Activated gamma-delta T cell treated with anti-CD3 and anti-CD28 coated beads, Interleukin-2, amount 50 U/mL, for 16 hours (primary cell): ENCODE results near the gene HHAT.
"Not testable (repeated sequence)": the region's sequence is repeated elsewhere in the genome, so short reads cannot be mapped to it uniquely, and the experiment has no call there.

Experiments
- DNase-seq: peaks from one replicate; pipeline ENCODE4 v3.0.0-alpha.2; 2020; ENCODE audit warnings: low read depth

HHAT gene

DNA sequence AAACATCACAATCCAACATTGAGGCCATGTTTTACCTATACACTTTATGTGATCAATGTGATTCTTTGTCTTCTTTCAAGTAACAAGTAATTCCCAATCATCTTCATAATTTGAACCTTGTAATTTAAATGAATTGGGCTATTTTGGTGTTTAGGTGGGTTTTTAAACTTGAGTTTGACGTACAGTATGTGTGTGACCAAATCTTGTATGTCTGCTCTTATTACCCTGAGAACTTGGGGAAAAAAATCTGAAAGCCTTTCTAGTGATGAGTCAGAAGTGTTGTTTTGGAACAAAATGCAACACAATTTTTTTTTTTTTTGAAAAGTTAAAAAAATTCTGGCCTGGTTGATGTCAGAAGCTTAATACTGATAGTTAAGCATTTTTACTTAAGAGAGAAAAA is 68.5 kb downstream of the HHAT start:
- no peak for DNase-seq

DNA sequence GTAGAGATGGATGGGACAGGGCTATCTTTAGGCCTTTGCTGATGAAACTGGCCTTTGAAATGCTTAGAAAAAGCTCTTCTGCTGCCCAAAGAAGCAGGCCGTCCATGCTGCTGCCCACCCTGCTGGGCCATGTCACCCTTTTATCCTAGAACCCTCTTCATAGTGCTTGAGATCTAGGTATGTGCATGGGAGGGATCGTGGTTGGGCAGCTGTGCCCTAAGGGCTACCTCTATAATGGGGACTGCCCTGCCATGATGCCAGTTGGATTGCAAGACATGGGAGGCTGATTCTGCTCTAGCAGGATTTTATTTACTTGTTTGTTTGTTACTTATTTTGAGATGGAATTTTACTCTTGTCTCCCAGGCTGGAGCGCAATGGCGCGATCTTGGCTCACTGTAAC is 69.0 kb downstream of the HHAT start:
- no peak for DNase-seq

DNA sequence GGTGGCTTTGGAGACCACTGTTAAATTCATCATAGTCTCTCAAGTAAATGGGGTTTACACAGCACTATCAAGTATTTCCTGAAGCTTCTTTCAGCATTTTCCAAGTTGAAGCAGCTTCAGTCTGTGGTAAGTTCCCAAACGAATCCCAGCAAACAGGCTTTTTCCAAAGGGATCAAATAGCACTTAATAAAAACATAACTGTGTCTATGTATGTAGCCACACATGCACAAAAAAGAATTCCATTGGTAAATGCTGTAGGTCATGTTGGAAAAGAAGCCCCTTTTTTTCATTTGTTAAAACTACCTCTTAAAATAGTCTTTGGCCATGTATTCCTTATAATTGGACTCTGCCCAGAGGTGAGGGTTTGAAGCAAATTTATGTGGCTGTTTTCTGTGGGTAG is 69.8 kb downstream of the HHAT start:
- no peak for DNase-seq

DNA sequence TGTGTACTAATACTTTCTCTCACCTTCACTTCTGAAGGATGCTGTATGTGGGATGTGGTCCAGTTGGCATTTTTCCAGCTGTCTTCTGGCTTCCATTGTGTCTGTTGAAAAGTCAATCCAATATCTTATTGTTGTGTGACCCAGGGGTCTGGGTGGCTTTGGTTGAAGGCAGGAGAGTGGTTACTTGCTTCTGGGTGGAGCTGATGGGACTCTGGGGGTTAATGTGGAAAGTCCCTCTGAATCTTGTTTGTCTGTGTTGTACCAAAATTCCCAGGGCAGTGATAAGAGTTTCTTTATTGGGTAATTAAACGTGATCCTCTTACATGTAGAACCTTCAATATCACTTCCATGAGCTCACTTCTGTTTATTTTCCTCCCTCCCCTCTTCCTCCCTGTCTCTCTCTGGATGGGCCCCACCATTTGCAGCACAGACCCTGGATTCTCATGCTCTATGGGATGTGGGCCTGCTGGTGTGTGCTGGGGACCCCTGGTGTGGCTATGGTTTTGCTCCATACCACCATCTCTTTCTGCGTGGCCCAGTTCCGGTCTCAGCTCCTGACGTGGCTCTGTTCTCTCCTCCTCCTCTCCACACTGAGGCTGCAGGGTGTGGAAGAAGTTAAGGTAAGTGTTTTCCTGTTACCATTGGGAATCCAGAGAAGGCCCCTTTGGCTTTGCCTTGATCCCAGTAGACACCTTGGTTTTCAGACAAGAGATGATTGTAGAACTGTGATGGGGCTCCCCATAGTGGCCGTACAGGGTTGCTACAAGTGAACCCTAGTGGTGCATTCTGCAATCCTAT is 71.5 kb downstream of the HHAT start:
- no peak for DNase-seq

DNA sequence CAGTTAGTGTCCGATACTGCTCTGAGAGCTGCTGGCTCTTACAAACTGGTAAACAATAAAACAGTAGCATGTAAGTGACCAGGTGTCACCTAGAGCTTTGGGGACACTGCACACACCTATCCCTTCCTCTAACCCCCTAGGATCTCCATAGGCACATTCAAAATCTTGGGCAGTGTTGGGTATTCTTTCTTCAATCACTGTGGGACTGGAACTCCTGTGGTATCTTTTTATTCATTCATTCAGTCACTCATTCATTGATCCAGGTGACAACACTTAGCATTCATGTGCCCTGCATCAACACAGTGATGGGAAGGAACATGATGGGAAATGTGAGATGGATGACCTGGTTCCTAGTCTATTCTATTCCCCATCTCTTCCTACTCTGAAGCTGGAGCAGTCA is 73.9 kb downstream of the HHAT start:
- DNase-seq = no peak

DNA sequence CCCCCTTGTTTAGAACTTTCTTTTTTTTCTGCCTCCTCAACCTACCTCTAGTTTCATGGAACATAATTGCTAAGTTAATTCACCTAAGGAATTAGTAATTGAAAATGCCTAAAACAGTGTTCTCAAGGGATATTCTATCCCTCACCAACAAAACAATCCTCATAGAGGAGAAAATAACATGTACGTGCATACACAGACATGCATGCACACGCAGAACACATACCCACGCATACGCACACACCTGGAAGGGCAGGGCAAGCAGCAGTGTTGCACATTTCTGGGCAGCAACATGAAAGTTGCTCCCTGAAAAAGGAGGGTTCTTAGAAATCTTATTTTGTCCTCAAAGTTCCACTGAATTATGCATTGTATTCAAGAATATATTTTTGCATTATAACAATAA is 76.6 kb downstream of the HHAT start:
- no peak for DNase-seq

DNA sequence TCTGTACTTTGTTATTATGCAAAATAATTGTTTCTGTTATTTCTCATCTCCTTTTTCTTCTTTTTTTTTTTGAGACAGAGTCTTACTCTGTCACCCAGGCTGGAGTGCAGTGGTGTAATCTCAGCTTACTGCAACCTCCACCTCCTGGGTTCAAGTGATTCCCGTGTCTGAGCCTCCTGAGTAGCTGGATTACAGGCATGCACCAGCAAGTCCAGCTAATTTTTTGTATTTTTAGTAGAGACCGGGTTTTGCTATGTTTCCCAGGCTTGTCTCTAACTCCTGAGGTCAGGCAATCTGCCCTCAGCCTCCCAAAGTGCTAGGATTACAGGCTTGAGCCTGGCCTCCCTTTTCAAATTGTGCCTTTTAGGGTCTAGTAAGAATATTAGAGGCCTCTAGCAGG is 77.6 kb downstream of the HHAT start:
- DNase-seq = not testable (repeated sequence)

DNA sequence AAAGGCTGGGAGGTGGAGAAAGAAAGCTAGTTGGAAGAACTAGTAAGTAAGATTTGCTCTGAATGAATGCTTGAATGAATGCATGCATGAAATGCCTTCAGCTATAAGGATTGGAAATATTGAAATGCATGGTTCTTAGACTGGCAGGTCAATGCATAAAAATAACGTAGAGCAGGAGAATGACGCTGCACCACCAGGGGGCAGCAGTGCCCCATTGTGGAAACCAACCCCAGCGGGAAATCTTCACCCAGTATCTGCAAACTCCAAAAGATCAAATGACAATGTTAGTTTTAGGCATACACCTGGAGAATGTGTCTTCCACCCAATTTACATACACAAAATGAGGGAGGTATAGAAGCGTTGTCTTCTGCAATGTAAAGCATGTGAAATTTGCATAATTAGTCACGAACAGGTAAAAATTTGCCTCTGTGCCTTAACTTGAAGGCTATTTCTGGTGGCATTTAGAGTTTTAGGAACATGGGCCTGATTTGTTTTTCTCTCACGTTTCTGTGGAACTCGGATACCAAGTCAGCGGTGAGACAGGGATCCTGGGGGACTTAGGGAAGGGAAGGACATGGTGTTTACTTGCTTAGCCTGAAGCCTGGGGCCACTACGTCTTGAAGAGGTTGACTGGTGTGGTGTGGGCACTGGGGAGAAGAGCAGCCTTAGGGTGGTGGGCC is 78.6 kb downstream of the HHAT start:
- peak; percentile 62 for DNase-seq

DNA sequence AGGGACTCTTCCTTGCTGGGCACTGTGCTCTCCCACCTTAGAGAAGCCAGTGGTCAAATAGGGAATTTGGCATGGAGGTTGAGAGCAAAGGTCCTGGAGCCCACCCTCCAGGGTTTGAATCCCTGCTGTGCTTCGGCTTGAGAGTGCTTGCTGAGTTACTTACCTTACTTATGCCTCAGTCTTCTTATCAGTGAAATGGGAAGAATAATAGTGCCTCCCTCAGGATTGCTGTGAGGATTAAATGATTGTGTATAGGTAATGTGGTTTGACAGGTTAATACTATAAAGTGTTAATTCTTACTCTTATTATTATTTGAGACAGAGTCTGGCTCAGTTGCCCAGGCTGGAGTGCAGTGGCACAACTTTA is 79.2 kb downstream of the HHAT start:
- DNase-seq = no peak

DNA sequence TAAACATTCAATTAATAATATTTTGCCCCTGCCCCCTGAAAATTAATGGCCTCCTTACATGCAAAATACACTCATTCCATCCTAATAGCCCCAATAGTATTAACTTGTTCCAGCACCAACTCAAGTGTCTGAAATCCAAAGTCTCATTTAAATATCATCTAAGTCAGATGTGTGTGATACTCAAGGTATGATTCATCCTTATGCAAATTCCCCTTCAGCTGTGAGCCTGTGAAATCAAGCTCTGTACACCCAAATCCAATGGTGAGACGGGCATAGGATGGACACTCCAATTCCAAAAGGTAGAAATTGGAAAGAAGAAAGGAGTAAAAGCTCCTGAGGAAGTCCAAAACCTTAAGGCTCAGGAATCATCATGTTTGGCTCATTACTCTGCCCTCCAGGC is 83.5 kb downstream of the HHAT start:
- no peak for DNase-seq

DNA sequence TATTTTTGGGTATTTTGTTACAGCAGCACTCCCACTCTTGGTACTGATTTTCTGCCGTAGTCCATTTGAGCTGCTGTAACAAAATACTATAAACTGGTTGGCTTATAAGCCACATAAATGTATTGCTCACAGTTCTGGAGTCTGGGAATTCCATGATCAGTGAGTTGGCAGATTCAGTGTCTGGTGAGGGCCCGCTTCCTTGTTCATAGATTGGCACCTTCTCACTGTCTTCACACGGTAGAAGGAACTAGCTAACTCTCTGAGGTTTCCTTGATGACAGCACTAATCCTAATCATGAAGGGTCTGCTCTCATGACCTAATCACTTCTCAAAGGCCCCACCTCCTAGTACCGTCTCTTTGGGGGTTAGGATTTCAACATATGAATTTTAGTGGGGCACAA is 85.2 kb downstream of the HHAT start:
- no peak for DNase-seq

DNA sequence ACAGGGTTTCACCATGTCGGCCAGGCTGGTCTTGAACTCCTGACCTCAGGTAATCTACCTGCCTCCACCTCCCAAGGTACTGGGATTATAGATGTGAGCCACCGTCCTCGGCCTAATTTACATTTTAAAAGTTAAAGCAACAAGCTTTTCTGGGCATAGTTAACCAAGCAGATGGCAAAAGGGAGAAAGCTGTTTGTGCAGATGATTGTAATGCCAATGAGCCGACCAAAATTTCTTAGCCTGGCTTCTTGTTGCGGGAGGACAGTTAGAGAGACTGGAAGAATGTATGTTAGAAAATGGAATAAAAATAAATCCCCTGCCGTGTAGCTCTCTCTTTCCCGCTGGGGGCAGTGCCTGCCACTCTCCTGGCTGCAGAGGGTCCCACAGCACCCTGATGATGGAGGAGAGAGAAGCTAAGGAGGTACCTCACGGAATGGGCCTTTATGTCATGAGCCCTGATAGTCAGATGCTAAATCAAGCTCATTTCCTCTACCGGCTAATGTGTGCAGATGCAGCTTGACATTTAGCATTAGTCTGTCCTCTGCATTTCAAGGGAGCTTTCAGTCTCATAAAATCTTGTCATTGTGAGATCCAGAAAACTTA is 87.2 kb downstream of the HHAT start:
- no peak for DNase-seq

DNA sequence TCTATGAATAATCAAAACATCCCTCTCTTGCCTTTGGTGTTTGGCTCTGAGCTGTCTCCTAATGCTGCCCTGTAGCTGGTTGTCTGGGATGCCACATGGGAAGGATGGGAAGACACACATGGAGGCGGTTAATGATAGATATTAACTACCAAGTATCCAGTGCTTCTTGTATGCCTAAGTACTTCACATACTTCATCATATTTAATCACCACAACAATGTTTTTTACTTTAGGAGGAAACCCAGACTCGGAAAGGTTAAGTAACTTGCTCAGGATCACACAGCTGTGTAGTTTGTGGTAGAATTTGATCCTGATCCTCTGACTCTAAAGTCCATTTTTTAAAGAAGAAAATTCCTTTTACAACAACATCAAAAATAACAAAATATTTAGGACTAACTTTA is 88.0 kb downstream of the HHAT start:
- no peak for DNase-seq

DNA sequence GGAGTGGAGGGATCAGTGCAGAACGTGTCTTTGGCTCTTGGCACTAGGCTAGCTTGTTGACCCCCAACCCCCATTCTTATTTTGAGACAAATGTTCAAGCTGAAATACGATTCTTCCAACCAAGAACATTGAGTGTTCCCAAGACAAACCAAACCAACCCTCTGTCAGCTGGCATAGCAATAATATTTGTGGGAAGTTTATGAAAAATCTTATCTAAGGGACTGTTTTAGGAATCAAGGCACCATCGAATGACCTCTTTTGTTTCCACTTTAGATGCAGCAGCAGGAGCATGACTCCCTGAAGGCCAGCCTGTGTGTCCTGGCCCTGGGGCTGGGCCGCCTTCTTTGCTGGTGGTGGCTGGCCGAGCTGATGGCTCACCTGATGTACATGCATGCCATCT is 89.2 kb downstream of the HHAT start:
- DNase-seq = no peak

DNA sequence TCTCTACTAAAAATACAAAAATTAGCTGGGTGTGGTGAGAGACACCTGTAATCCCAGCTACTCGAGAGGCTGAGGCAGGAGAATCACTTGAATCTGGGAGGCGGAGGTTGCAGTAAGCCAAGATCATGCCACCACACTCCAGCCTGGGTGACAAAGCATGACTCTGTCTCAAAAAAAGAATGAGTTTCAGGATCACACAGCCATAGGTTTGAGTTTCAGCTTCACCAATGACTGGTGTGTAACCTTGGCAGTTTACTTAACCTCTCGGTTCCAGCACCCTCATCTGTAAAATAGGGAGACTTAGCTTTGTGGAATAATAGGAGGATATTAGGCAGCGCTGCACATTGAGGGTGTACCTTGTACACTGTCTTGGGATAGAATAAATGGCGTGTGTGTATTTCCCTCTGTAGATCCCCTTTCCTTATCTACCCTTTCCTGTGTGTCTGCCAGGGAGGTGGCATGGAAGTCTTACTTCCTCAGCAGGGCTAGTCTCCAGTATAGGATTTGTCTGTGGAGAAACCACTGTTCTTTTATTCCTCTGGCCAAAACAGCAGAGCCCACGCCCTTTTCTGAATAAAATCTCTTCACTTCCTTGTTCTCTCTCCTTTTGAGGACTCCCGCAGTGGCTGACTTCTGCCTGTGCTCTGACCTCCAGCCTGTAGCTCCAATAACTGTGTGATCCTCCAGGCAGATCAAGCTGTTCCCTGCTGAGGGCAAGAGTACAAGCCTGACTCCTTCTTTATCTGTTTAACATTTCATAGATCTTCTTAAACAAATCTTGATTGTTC is 90.4 kb downstream of the HHAT start:
- no peak for DNase-seq

DNA sequence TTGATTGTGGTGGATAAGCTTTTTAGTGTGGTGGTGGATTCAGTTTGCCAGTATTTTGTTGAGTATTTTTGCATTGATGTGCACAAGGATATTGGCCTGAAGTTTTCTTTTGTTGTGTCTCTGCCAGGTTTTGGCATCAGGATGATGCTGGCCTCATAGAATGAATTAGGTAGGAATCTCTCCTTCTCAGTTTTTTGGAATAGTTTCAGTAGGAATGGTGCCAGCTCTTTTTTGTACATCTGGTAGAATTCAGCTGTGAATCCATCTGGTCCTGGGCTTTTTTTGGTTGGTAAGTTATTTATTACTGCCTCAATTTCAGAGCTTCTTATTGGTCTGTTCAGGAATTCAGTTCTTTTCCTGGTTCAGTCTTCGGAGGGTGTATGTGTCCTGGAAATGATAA is 98.0 kb downstream of the HHAT start:
- DNase-seq = not testable (repeated sequence)

DNA sequence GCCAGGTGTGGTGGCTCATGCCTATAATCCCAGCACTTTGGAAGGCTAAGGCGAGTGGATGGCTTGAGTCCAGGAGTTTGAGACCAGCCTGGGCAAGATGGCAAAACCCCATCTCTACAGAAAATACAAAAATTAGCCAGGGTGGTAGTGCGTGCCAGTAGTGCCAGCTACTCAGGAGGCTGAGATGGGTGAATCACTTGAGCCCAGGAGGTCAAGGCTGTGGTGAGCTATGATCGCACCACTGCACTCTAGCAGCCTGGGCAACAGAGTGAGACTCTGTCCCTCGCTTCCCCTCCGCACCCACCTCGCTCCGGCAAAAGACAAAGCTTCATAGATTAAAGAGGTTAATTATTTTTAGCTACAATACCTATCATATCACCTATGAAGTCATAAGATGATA is 100.0 kb downstream of the HHAT start:
- DNase-seq = no peak

DNA sequence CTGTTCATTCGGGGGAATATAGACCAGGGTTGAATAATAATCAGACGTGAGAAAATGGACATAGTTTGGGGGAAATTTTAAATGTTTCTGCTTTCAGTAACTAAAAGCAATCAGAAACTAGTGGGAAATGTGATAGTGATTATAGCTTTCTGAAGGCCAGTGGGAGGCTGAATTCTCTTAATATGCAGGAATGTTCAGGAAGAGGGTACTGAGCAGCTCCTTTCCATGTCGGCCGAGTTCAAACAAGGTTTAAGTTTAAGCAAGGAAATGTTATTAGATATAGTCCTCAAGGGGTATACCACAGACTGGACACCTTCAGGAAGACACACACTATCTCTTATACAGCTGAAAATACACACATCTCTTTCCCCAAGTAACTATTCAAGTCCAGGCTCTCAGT is 105.5 kb downstream of the HHAT start:
- no peak for DNase-seq

DNA sequence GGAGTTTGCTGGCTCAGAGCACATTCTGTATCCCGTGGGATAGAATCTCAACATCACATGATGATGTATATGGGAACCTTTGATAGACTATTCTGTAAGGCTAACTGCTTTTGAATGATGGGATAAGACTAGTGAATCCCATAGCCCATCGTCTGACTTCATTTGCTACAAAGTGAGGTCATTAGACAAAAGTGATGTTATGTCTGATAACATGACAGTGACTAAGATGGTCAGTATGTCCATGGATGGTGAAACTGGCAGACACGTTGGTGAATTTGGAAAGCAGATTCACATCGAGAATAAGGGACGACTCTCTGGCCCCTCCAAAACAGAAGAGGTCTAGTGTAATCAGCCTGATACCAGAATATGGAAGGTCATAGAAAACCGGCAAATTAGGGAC is 108.4 kb downstream of the HHAT start:
- no peak for DNase-seq

DNA sequence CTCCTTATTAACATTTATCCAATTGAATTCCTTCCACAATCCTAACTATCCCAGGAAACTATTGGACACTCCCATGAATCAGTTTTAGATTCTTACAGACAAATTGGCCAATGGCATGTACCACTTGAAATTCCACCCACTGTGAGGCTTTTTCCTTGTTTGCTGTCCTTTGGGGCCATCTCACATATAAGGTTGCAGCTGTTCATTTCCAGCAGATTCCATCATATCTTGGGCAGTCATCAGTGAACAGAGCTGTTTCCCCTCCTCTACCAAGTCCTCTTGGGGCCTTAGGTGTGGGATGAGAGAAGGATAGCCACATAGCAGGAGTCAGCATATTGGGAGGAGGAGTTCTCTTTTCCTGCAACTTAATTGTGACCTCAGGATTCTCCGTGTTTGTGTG is 109.1 kb downstream of the HHAT start:
- DNase-seq = no peak

DNA sequence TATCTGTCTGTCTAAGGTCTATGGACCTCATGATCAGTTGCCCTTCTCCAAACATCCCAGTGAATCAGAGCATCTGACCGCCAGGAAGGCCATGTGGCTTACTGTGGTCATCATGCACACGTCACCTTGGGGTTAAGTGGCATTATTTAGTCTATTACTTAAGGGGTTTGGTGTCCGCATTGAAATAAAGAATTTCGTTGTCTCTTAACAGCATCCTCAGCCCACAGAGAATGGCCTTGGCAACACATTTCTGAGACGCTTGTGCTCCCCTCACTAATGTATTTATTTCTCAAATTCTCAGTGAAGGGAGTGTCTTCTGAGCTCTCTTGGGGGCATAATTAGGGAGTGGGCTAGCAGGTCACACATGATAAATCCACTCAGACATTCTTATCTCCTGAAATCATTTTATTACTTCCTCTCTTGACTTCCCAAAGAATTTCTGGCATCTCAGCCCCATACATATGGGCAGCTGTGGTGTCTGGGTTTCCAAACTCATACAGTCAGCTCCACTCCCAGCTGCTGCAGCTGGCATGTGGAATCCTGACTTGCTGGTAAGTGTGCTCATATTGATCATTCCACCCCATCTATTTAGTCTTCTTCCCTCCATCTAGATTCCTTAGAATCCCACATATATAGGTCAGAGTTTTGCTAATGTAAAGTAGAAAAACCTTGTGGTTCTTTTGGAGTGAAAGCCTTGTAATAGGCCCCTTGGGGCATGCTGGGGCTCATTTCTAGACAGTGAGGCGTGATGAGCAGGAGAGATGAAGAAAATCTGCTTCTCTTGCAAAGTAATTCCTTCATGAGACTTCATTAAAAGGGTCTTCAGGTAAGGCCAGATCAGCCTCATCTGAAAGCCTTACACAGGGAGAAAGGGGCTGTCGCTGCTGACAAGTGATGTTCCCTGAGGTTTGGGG is 110.5 kb downstream of the HHAT start:
- no peak for DNase-seq

DNA sequence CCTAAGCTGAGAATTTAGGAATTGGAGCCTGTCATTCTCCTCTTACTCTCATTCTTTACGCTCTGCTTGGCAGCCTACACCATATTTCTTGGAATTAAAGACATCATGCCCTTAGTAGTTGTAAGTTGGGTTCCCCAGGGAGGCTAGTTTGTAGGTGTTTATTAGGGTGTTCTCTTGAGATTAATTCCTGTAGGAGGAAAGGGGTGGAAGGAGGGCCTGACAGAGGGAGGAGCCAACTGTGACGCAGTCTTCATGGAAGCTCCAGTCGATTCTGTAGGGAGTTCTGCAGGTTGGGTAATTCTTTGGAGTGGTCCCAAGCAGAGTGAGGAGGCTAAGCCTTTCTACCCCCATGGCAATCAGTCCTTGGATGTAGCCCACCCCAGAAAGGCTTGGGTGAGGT is 111.4 kb downstream of the HHAT start:
- DNase-seq = no peak
